ENCODE results near the gene KCNG2.

KCNG2 gene

GRCh38 chr18:79775441-79776221 lies 22.1 kb upstream of the KCNG2 start:
- no peak overlapping the region for H3K27ac ChIP-seq
- no peaks in the 10 kb centered on the region for H3K4me1 ChIP-seq (ENCODE audit: control insufficient read depth in 1 of 2, insufficient read depth in 1 of 2, low read depth in 1 of 2, low read length in 1 of 2)
- TF ChIP-seq CTCF (IDR thresholded peaks at IDR 0.05), result no peak
- no peaks in the 10 kb centered on the region for H3K9me3 ChIP-seq
- H3K27me3 ChIP-seq, result peaks cover 19% of the 10 kb centered on the region
- H3K36me3 ChIP-seq, result no peaks in the 10 kb centered on the region
- no peak overlapping the region for H3K4me3 ChIP-seq (ENCODE audit: low read depth in 1 of 2, low read length in 1 of 2)

- Histone ChIP-seq H3K27me3 (peaks cover 19% of the 10 kb centered on the region), H3K36me3 (no peaks in the 10 kb centered on the region), H3K4me3 (ENCODE audit: low read depth in 1 of 2, low read length in 1 of 2) (no peak overlapping the region), H3K27ac (no peak overlapping the region), H3K4me1 (ENCODE audit: control insufficient read depth in 1 of 2, insufficient read depth in 1 of 2, low read depth in 1 of 2, low read length in 1 of 2) (no peaks in the 10 kb centered on the region), H3K9me3 (no peaks in the 10 kb centered on the region)
- TF ChIP-seq CTCF (IDR thresholded peaks at IDR 0.05), result no peak
These were observed 21.1 kb upstream of the KCNG2 start for GRCh38 chr18:79776674-79777073.

GRCh38 chr18:79778291-79778791 lies 19.4 kb upstream of the KCNG2 start:
- H3K4me1 ChIP-seq (ENCODE audit: control insufficient read depth in 1 of 2, insufficient read depth in 1 of 2, low read depth in 1 of 2, low read length in 1 of 2), result no peaks in the 10 kb centered on the region
- H3K36me3 ChIP-seq, result no peaks in the 10 kb centered on the region
- H3K27ac ChIP-seq, result no peak overlapping the region
- no peak overlapping the region for H3K4me3 ChIP-seq (ENCODE audit: low read depth in 1 of 2, low read length in 1 of 2)
- TF ChIP-seq CTCF (IDR thresholded peaks at IDR 0.05), result no peak
- no peaks in the 10 kb centered on the region for H3K9me3 ChIP-seq
- peaks cover 15% of the 10 kb centered on the region for H3K27me3 ChIP-seq

GRCh38 chr18:79779021-79779699 lies 18.6 kb upstream of the KCNG2 start:
- Histone ChIP-seq H3K36me3 (no peaks in the 10 kb centered on the region), H3K9me3 (no peaks in the 10 kb centered on the region), H3K4me1 (ENCODE audit: control insufficient read depth in 1 of 2, insufficient read depth in 1 of 2, low read depth in 1 of 2, low read length in 1 of 2) (no peaks in the 10 kb centered on the region), H3K27ac (no peak overlapping the region), H3K4me3 (ENCODE audit: low read depth in 1 of 2, low read length in 1 of 2) (no peak overlapping the region), H3K27me3 (peaks cover 18% of the 10 kb centered on the region)
- TF ChIP-seq CTCF (IDR thresholded peaks at IDR 0.05), result no peak

GRCh38 chr18:79779700-79780190 lies 18.0 kb upstream of the KCNG2 start:
- Histone ChIP-seq H3K4me1 (ENCODE audit: control insufficient read depth in 1 of 2, insufficient read depth in 1 of 2, low read depth in 1 of 2, low read length in 1 of 2) (no peaks in the 10 kb centered on the region), H3K27me3 (peaks cover 24% of the 10 kb centered on the region), H3K27ac (no peak overlapping the region), H3K4me3 (ENCODE audit: low read depth in 1 of 2, low read length in 1 of 2) (no peak overlapping the region), H3K9me3 (no peaks in the 10 kb centered on the region), H3K36me3 (no peaks in the 10 kb centered on the region)
- TF ChIP-seq CTCF (IDR thresholded peaks at IDR 0.05), result no peak

Data from neutrophil (primary cell).